ENCODE results near the gene CBX6.

CBX6 gene

DNA sequence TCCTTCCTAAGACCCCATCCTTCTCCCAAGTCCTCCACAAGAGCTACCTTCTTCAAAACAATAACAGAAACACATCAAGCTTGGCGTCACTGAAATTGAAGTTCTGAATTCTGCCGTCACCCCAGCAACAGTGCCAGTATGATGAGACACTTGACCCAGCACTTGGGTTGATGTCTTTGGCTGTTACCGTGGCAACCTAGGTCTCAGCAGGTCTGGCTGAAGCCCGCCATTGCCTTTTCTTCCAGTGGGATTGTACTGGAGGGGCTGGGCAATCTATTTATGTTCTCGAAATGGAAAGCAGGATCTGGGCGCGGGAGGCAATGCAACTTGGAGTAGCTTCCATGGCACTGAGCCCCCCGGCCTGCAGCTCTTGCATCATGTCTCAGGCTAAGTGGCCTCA lies 52.0 kb downstream of the CBX6 start:
- DNase-seq (ENCODE audit: low spot score) = no peak
- Histone ChIP-seq H3K4me1 (ENCODE audit: control insufficient read depth in 2 of 2, insufficient read depth in 1 of 2, low read depth in 1 of 2, low read length in 2 of 2) (peaks cover 0 to 8% of the 10 kb centered on the region in 2 donors), H2BK12ac (ENCODE audit: low read length) (no peak overlapping the region), H2BK5ac (ENCODE audit: low read length) (no peak overlapping the region), H3K23ac (ENCODE audit: low read depth, low read length, poor library complexity) (peak overlapping the region; percentile 20), H4K91ac (ENCODE audit: low read depth, low read length, poor library complexity) (no peak overlapping the region), H3K4me2 (ENCODE audit: insufficient read depth, low read length, poor library complexity, severe bottlenecking) (no peak overlapping the region), H3K4ac (ENCODE audit: low read length) (no peak overlapping the region), H2BK120ac (ENCODE audit: low read depth, low read length) (no peak overlapping the region), H3K14ac (ENCODE audit: low read length) (no peak overlapping the region), H3K4me3 (ENCODE audit: low read length in 2 of 2) (no peak overlapping the region), H4K8ac (ENCODE audit: low read depth, low read length) (no peak overlapping the region), H2BK15ac (ENCODE audit: low read length) (no peak overlapping the region), H3K18ac (ENCODE audit: low read length) (peak overlapping the region; percentile 36), H2AFZ (ENCODE audit: low read length) (no peak overlapping the region), H3K9ac (ENCODE audit: low read depth, low read length, poor library complexity) (no peak overlapping the region), H2AK5ac (ENCODE audit: low read depth, low read length) (no peak overlapping the region), H3K36me3 (replicated peaks in 1 of 2; ENCODE audit: control insufficient read depth in 2 of 2, insufficient read depth in 2 of 2, low read length in 2 of 2) (no peaks in the 10 kb centered on the region), H3K27me3 (ENCODE audit: control insufficient read depth in 3 of 3, insufficient read depth in 3 of 3, low read depth in 1 of 3, low read length in 3 of 3) (peaks cover 0 to 12% (median 0%) of the 10 kb centered on the region in 3 experiments), H3K27ac (replicated peaks; ENCODE audit: low read length) (no peak overlapping the region), H3K79me1 (ENCODE audit: low read depth, low read length) (no peaks in the 10 kb centered on the region), H3K9me3 (replicated peaks in 1 of 2; ENCODE audit: control insufficient read depth in 2 of 2, insufficient read depth in 1 of 2, low read depth in 1 of 2, low read length in 2 of 2) (no peaks in the 10 kb centered on the region)
- no CpG with 5 or more reads among the region's 8 CpGs for WGBS, 2 donors (ENCODE audit: extremely low coverage in 2 of 2, insufficient read length in 2 of 2, insufficient replicate concordance in 1 of 2)

DNA sequence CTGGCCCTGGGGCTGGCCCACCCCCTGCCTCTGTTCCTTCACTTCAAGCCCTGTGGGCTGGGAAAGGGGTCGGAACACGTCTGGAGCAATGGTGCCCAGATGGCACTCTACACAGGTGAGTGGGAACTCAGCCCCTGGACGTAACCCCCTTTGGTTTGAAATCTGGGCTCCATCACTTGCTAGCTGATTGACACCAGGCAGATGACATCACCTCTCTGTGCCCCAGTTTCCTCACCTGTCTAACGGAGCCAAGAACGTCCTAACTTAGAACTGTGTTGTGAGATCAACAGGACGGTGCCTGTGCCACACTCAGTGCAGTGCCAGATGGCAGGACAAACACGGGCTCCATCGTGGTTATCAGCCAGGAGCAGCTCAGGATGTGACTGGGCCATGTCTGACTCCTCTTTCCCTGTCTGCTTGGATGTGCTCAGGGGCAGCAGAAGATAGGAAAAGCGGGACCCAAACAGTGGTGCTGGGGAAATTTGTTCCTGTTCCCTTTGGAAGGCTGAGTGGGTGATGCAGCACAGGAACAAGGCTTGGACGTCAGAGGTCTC lies 52.6 kb downstream of the CBX6 start:
- H3K27ac ChIP-seq (replicated peaks; ENCODE audit: low read length) = no peak overlapping the region
- no peak overlapping the region for H4K8ac ChIP-seq (ENCODE audit: low read depth, low read length)
- no peak overlapping the region for H2BK15ac ChIP-seq (ENCODE audit: low read length)
- H3K9me3 ChIP-seq (replicated peaks in 1 of 2; ENCODE audit: control insufficient read depth in 2 of 2, insufficient read depth in 1 of 2, low read depth in 1 of 2, low read length in 2 of 2) = no peaks in the 10 kb centered on the region
- H3K4me2 ChIP-seq (ENCODE audit: insufficient read depth, low read length, poor library complexity, severe bottlenecking) = no peak overlapping the region
- H3K9ac ChIP-seq (ENCODE audit: low read depth, low read length, poor library complexity) = no peak overlapping the region
- no peak overlapping the region for H4K91ac ChIP-seq (ENCODE audit: low read depth, low read length, poor library complexity)
- WGBS, 2 donors (ENCODE audit: extremely low coverage in 2 of 2, insufficient read length in 2 of 2, insufficient replicate concordance in 1 of 2) = no CpG with 5 or more reads among the region's 10 CpGs
- H3K4ac ChIP-seq (ENCODE audit: low read length) = no peak overlapping the region
- no peak overlapping the region for H3K18ac ChIP-seq (ENCODE audit: low read length)
- no peaks in the 10 kb centered on the region for H3K36me3 ChIP-seq (replicated peaks in 1 of 2; ENCODE audit: control insufficient read depth in 2 of 2, insufficient read depth in 2 of 2, low read length in 2 of 2)
- no peak overlapping the region for H3K14ac ChIP-seq (ENCODE audit: low read length)
- no peaks in the 10 kb centered on the region for H3K79me1 ChIP-seq (ENCODE audit: low read depth, low read length)
- no peak overlapping the region for H2BK5ac ChIP-seq (ENCODE audit: low read length)
- no peak overlapping the region for H2BK120ac ChIP-seq (ENCODE audit: low read depth, low read length)
- no peak overlapping the region for H2AK5ac ChIP-seq (ENCODE audit: low read depth, low read length)
- no peak overlapping the region for H2AFZ ChIP-seq (ENCODE audit: low read length)
- peaks cover 0 to 12% (median 0%) of the 10 kb centered on the region in 3 experiments for H3K27me3 ChIP-seq (ENCODE audit: control insufficient read depth in 3 of 3, insufficient read depth in 3 of 3, low read depth in 1 of 3, low read length in 3 of 3)
- no peak overlapping the region for H3K4me3 ChIP-seq (ENCODE audit: low read length in 2 of 2)
- peaks cover 0 to 8% of the 10 kb centered on the region in 2 donors for H3K4me1 ChIP-seq (ENCODE audit: control insufficient read depth in 2 of 2, insufficient read depth in 1 of 2, low read depth in 1 of 2, low read length in 2 of 2)
- H2BK12ac ChIP-seq (ENCODE audit: low read length) = no peak overlapping the region
- no peak overlapping the region for H3K23ac ChIP-seq (ENCODE audit: low read depth, low read length, poor library complexity)
- DNase-seq (ENCODE audit: low spot score) = no peak

DNA sequence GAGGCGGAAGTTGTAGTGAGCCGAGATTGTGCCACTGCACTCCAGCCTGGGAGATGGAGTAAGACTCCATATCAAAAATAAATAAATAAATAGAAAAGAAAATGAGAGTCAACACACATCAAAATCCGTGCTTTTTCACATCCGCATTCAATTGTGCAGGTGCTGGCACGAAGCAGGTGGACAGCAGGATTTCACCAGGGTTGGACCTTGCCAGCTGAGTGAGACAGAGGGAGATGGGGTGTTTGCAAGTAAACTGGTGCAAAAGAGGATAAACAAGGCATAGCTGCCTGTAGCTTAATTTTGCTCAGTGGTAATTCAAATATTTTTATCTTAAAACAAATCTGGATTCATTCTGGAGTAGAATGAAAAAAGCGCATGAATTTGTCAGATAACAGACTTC lies 54.8 kb downstream of the CBX6 start:
- no CpG with 5 or more reads among the region's 6 CpGs for WGBS, 2 donors (ENCODE audit: extremely low coverage in 2 of 2, insufficient read length in 2 of 2, insufficient replicate concordance in 1 of 2)
- H3K27ac ChIP-seq (replicated peaks; ENCODE audit: low read length) = no peak overlapping the region
- no peak overlapping the region for H3K9ac ChIP-seq (ENCODE audit: low read depth, low read length, poor library complexity)
- no peak overlapping the region for H2BK120ac ChIP-seq (ENCODE audit: low read depth, low read length)
- no peak overlapping the region for H3K23ac ChIP-seq (ENCODE audit: low read depth, low read length, poor library complexity)
- H3K27me3 ChIP-seq (ENCODE audit: control insufficient read depth in 3 of 3, insufficient read depth in 3 of 3, low read depth in 1 of 3, low read length in 3 of 3) = peaks cover 0 to 12% (median 0%) of the 10 kb centered on the region in 3 experiments
- H3K18ac ChIP-seq (ENCODE audit: low read length) = no peak overlapping the region
- H2AK5ac ChIP-seq (ENCODE audit: low read depth, low read length) = no peak overlapping the region
- no peaks in the 10 kb centered on the region for H3K36me3 ChIP-seq (replicated peaks in 1 of 2; ENCODE audit: control insufficient read depth in 2 of 2, insufficient read depth in 2 of 2, low read length in 2 of 2)
- DNase-seq (ENCODE audit: low spot score) = no peak
- H3K4ac ChIP-seq (ENCODE audit: low read length) = no peak overlapping the region
- no peak overlapping the region for H4K8ac ChIP-seq (ENCODE audit: low read depth, low read length)
- H3K4me1 ChIP-seq (ENCODE audit: control insufficient read depth in 2 of 2, insufficient read depth in 1 of 2, low read depth in 1 of 2, low read length in 2 of 2) = peaks cover 0 to 8% of the 10 kb centered on the region in 2 donors
- H3K14ac ChIP-seq (ENCODE audit: low read length) = no peak overlapping the region
- H3K4me3 ChIP-seq (ENCODE audit: low read length in 2 of 2) = no peak overlapping the region
- H4K91ac ChIP-seq (ENCODE audit: low read depth, low read length, poor library complexity) = no peak overlapping the region
- no peak overlapping the region for H2AFZ ChIP-seq (ENCODE audit: low read length)
- H2BK15ac ChIP-seq (ENCODE audit: low read length) = no peak overlapping the region
- H3K4me2 ChIP-seq (ENCODE audit: insufficient read depth, low read length, poor library complexity, severe bottlenecking) = no peak overlapping the region
- H2BK12ac ChIP-seq (ENCODE audit: low read length) = no peak overlapping the region
- H3K9me3 ChIP-seq (replicated peaks in 1 of 2; ENCODE audit: control insufficient read depth in 2 of 2, insufficient read depth in 1 of 2, low read depth in 1 of 2, low read length in 2 of 2) = no peaks in the 10 kb centered on the region
- no peak overlapping the region for H2BK5ac ChIP-seq (ENCODE audit: low read length)
- H3K79me1 ChIP-seq (ENCODE audit: low read depth, low read length) = peaks cover 3% of the 10 kb centered on the region

DNA sequence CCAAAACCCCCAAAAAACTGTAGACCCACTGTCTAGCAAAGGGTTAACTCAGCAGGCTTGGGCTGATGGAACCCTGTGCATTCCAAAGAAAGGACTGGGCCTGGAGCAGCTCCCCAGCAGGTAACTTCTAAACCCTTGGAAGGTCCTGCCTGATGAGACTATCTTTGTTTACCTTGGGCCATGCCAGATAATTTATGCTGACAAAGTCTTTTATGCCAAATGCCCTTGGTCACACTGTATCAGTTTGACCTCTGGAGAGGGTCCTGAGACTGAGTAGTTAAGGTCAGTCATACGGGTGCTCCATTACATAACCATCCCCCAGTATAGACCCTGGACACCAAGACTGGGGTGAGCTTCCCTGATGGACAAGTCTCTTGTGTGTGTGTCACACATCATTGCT lies 56.2 kb downstream of the CBX6 start:
- peaks cover 0 to 8% of the 10 kb centered on the region in 2 donors for H3K4me1 ChIP-seq (ENCODE audit: control insufficient read depth in 2 of 2, insufficient read depth in 1 of 2, low read depth in 1 of 2, low read length in 2 of 2)
- no peak overlapping the region for H4K8ac ChIP-seq (ENCODE audit: low read depth, low read length)
- no peak overlapping the region for H3K14ac ChIP-seq (ENCODE audit: low read length)
- no peak overlapping the region for H2BK15ac ChIP-seq (ENCODE audit: low read length)
- H2AK5ac ChIP-seq (ENCODE audit: low read depth, low read length) = no peak overlapping the region
- H3K18ac ChIP-seq (ENCODE audit: low read length) = no peak overlapping the region
- H3K23ac ChIP-seq (ENCODE audit: low read depth, low read length, poor library complexity) = no peak overlapping the region
- no peak overlapping the region for H3K4ac ChIP-seq (ENCODE audit: low read length)
- no peak overlapping the region for H3K4me2 ChIP-seq (ENCODE audit: insufficient read depth, low read length, poor library complexity, severe bottlenecking)
- no peak overlapping the region for H2BK12ac ChIP-seq (ENCODE audit: low read length)
- no peak overlapping the region for H4K91ac ChIP-seq (ENCODE audit: low read depth, low read length, poor library complexity)
- H3K9me3 ChIP-seq (replicated peaks in 1 of 2; ENCODE audit: control insufficient read depth in 2 of 2, insufficient read depth in 1 of 2, low read depth in 1 of 2, low read length in 2 of 2) = peaks cover 0 to 2% of the 10 kb centered on the region in 2 donors
- no peak for DNase-seq (ENCODE audit: low spot score)
- H3K79me1 ChIP-seq (ENCODE audit: low read depth, low read length) = peaks cover 3% of the 10 kb centered on the region
- peaks cover 0 to 12% (median 0%) of the 10 kb centered on the region in 3 experiments for H3K27me3 ChIP-seq (ENCODE audit: control insufficient read depth in 3 of 3, insufficient read depth in 3 of 3, low read depth in 1 of 3, low read length in 3 of 3)
- no peak overlapping the region for H3K27ac ChIP-seq (replicated peaks; ENCODE audit: low read length)
- no peak overlapping the region for H2BK120ac ChIP-seq (ENCODE audit: low read depth, low read length)
- peaks cover 0 to 2% of the 10 kb centered on the region in 2 donors for H3K36me3 ChIP-seq (replicated peaks in 1 of 2; ENCODE audit: control insufficient read depth in 2 of 2, insufficient read depth in 2 of 2, low read length in 2 of 2)
- no peak overlapping the region for H3K4me3 ChIP-seq (ENCODE audit: low read length in 2 of 2)
- no peak overlapping the region for H2BK5ac ChIP-seq (ENCODE audit: low read length)
- no peak overlapping the region for H3K9ac ChIP-seq (ENCODE audit: low read depth, low read length, poor library complexity)
- H2AFZ ChIP-seq (ENCODE audit: low read length) = no peak overlapping the region
- WGBS, 2 donors (ENCODE audit: extremely low coverage in 2 of 2, insufficient read length in 2 of 2, insufficient replicate concordance in 1 of 2) = no CpG with 5 or more reads among the region's 1 CpG
